H1 (cell line): Measurements from ENCODE around the gene SENP6. TPM values are rescaled to one million over a fixed set of nuclear protein-coding genes. Genes with fewer than 3 reads are reported as not detected.

Source experiments
- ASH2L ChIP-seq: fragments of 200-600, 300-600 bp; sonication (generic); IDR thresholded peaks from one replicate; pipeline ENCODE4 v1.7.1; 2017; ENCODE audit warnings: low read length
- SRF ChIP-seq: IDR thresholded peaks from 2 replicates; pipeline ENCODE4 v1.6.1; 2011; ENCODE audit warnings: mild to moderate bottlenecking, low read depth, low read length, moderate library complexity
- polyA plus RNA-seq, 7 experiments: library from polyadenylated mRNA; depleted of rRNA in 3 of 7; stranded (reverse) in 5 of 7; unstranded in 2 of 7; fragments of >200 nt in 5 of 7; fragments of 200-250 nt in 2 of 7; gene quantifications; 1 replicate in 5 of 7; 2 replicates in 1 of 7; 4 replicates in 1 of 7; pipeline versions ENCODE4 v1.2.1 to v1.2.3, GENCODE V29; 2011 to 2013; ENCODE audit warnings: missing spikeins in 2 of 7, mixed read lengths in 2 of 7
- total RNA-seq: library from RNA; stranded (reverse); fragmentation: NEBNext Ultra II Directional; extraction: Animal tissue kit (Norgen Biotek cat#: 25700); gene quantifications from 2 replicates; pipeline ENCODE4 v1.2.1, GENCODE V29; 2021
- TF ChIP-seq, protein P1 (sequence below): fragments of 300-600 bp; sonication (generic); IDR thresholded peaks from 2 replicates; pipeline ENCODE4 v1.7.1; 2012; ENCODE audit warnings: low read length, moderate library complexity, mild to moderate bottlenecking, inconsistent platforms; ENCODE audit not compliant: insufficient replicate concordance
- TF ChIP-seq, protein P2 (sequence below): IDR thresholded peaks from 2 replicates; pipeline ENCODE4 v1.6.1; 2011; ENCODE audit warnings: low read depth, mild to moderate bottlenecking, low read length; ENCODE audit not compliant: insufficient read depth
- TF ChIP-seq, protein P3 (sequence below): IDR thresholded peaks from 2 replicates; pipeline ENCODE4 v1.6.1; 2012; ENCODE audit warnings: inconsistent platforms
- TF ChIP-seq, protein P4 (sequence below): IDR thresholded peaks from 2 replicates; pipeline ENCODE4 v1.6.1; 2012; ENCODE audit warnings: inconsistent platforms

The SENP6 gene
- total and polyA plus RNA-seq, 2 of the 8 experiments (the other 6 are each of a cell fraction or from before 2014, with no cell fraction given) = 13.8 to 103 TPM

DNA sequence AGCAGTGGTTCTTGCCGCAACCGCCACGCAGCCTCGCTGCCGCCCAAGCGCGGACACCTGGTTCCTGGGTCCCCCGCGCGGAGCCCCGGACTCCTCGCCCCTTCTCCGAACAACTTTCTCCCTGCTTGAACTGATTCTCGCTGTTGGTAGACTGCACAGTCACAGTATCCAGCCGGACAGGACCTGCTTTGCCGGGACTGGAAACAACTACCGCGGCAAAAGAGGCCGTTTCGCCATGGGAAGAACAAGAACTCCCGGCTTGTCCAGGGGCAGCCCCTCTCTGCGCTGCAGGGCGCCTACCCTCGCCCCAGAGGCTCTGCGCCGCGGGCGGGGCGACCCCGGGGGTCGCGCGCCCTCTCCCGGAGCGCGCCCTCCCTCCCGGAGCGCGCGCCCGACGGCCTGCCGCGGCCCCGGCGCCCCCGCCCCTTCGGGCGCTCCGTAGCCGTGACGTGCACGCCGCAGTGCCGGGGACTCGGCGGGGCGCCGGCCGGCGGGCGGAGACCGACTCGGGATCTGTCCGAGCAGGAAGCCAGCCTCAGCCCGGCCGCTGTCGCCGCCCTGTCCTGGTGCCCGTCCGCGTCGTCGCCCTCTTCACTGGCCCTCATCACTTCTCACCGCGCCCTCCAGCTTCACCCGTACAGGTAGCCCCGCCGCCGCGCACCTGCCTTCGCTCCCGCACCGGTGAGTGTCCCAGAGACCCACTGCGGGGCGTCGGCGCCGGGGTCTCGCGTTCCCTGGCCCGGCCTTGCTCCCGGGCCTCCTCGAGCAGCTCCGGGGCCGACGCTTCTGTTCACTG is 147.3 kb downstream of the SENP6 start, which contains the start of gene MYO6 (continued):
- TF ChIP-seq, protein P1, sequence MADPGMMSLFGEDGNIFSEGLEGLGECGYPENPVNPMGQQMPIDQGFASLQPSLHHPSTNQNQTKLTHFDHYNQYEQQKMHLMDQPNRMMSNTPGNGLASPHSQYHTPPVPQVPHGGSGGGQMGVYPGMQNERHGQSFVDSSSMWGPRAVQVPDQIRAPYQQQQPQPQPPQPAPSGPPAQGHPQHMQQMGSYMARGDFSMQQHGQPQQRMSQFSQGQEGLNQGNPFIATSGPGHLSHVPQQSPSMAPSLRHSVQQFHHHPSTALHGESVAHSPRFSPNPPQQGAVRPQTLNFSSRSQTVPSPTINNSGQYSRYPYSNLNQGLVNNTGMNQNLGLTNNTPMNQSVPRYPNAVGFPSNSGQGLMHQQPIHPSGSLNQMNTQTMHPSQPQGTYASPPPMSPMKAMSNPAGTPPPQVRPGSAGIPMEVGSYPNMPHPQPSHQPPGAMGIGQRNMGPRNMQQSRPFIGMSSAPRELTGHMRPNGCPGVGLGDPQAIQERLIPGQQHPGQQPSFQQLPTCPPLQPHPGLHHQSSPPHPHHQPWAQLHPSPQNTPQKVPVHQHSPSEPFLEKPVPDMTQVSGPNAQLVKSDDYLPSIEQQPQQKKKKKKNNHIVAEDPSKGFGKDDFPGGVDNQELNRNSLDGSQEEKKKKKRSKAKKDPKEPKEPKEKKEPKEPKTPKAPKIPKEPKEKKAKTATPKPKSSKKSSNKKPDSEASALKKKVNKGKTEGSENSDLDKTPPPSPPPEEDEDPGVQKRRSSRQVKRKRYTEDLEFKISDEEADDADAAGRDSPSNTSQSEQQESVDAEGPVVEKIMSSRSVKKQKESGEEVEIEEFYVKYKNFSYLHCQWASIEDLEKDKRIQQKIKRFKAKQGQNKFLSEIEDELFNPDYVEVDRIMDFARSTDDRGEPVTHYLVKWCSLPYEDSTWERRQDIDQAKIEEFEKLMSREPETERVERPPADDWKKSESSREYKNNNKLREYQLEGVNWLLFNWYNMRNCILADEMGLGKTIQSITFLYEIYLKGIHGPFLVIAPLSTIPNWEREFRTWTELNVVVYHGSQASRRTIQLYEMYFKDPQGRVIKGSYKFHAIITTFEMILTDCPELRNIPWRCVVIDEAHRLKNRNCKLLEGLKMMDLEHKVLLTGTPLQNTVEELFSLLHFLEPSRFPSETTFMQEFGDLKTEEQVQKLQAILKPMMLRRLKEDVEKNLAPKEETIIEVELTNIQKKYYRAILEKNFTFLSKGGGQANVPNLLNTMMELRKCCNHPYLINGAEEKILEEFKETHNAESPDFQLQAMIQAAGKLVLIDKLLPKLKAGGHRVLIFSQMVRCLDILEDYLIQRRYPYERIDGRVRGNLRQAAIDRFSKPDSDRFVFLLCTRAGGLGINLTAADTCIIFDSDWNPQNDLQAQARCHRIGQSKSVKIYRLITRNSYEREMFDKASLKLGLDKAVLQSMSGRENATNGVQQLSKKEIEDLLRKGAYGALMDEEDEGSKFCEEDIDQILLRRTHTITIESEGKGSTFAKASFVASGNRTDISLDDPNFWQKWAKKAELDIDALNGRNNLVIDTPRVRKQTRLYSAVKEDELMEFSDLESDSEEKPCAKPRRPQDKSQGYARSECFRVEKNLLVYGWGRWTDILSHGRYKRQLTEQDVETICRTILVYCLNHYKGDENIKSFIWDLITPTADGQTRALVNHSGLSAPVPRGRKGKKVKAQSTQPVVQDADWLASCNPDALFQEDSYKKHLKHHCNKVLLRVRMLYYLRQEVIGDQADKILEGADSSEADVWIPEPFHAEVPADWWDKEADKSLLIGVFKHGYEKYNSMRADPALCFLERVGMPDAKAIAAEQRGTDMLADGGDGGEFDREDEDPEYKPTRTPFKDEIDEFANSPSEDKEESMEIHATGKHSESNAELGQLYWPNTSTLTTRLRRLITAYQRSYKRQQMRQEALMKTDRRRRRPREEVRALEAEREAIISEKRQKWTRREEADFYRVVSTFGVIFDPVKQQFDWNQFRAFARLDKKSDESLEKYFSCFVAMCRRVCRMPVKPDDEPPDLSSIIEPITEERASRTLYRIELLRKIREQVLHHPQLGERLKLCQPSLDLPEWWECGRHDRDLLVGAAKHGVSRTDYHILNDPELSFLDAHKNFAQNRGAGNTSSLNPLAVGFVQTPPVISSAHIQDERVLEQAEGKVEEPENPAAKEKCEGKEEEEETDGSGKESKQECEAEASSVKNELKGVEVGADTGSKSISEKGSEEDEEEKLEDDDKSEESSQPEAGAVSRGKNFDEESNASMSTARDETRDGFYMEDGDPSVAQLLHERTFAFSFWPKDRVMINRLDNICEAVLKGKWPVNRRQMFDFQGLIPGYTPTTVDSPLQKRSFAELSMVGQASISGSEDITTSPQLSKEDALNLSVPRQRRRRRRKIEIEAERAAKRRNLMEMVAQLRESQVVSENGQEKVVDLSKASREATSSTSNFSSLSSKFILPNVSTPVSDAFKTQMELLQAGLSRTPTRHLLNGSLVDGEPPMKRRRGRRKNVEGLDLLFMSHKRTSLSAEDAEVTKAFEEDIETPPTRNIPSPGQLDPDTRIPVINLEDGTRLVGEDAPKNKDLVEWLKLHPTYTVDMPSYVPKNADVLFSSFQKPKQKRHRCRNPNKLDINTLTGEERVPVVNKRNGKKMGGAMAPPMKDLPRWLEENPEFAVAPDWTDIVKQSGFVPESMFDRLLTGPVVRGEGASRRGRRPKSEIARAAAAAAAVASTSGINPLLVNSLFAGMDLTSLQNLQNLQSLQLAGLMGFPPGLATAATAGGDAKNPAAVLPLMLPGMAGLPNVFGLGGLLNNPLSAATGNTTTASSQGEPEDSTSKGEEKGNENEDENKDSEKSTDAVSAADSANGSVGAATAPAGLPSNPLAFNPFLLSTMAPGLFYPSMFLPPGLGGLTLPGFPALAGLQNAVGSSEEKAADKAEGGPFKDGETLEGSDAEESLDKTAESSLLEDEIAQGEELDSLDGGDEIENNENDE = no peak
- TF ChIP-seq SRF = no peak
- TF ChIP-seq, protein P2, sequence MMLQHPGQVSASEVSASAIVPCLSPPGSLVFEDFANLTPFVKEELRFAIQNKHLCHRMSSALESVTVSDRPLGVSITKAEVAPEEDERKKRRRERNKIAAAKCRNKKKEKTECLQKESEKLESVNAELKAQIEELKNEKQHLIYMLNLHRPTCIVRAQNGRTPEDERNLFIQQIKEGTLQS = no peak
- TF ChIP-seq, protein P3, sequence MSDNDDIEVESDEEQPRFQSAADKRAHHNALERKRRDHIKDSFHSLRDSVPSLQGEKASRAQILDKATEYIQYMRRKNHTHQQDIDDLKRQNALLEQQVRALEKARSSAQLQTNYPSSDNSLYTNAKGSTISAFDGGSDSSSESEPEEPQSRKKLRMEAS = peak; percentile 75; the same call in 1 of the 2 replicates
- peak; percentile 63 for TF ChIP-seq ASH2L
- TF ChIP-seq, protein P4, sequence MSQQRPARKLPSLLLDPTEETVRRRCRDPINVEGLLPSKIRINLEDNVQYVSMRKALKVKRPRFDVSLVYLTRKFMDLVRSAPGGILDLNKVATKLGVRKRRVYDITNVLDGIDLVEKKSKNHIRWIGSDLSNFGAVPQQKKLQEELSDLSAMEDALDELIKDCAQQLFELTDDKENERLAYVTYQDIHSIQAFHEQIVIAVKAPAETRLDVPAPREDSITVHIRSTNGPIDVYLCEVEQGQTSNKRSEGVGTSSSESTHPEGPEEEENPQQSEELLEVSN = peak; percentile 9; the same call in 1 of the 2 replicates
